Activated CD8-positive, alpha-beta memory T cell treated with anti-CD3 and anti-CD28 coated beads for 36 hours (primary cell): ENCODE results near the gene TSPAN5. TPM values are rescaled to one million over a fixed set of nuclear protein-coding genes. Genes with fewer than 3 reads are reported as not detected.
"Not testable (repeated sequence)": the region's sequence is repeated elsewhere in the genome, so short reads cannot be mapped to it uniquely, and the experiment has no call there.

Source experiments
- CTCF ChIA-PET: fragments of 350-600 bp; sonication (Branson Sonifier 250); formaldehyde crosslinking; loops from one replicate; lab custom pipeline; 2021; ENCODE audit warnings: antibody characterized with exemption; lab: Charles Lee
- POLR2A ChIA-PET: fragments of 350-600 bp; sonication (Branson Sonifier 250); formaldehyde crosslinking; loops from one replicate; lab custom pipeline; 2021; ENCODE audit warnings: antibody characterized with exemption; lab: Charles Lee
- total RNA-seq, 2 experiments: library from RNA; stranded (reverse); gene quantifications; one replicate each; pipeline ENCODE4 v1.2.3, GENCODE V29; 2021

The TSPAN5 gene
- total RNA-seq, 2 experiments from 2014 or later = 19.7 to 21.0 TPM

- ChIA-PET POLR2A (no interaction called here), CTCF (no interaction called here)
Measured at GRCh38 chr4:98501383-98501782, 157.0 kb downstream of the TSPAN5 start.

GRCh38 chr4:98498774-98499173 is 159.6 kb downstream of the TSPAN5 start:
- ChIA-PET CTCF (no interaction called here), POLR2A (no interaction called here)

- ChIA-PET POLR2A (no interaction called here), CTCF (no interaction called here)
Measured at GRCh38 chr4:98496152-98496845, 162.1 kb downstream of the TSPAN5 start.

DNA sequence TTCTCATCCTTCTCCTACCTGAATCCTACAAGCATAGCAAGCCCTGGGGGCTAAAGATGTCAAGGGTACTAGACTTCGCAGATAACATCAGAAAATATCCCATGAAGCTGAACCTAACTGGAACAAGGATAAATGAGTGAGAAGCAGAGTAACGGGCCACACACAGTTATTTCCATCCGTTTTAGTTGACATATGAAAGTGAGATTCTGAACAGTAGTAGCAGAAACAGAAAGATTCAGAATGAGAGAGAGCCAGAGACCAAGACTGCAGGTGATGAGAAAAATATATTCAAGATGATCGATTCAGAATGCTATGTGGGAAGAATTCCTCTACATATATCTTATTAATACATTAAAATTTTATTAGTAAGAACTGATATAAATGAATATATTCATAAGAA is 165.1 kb downstream of the TSPAN5 start:
- POLR2A ChIA-PET = interaction anchor here (0.7 to 1.5 kb wide), 2 partner anchors 36 to 165 kb away, joined by 3 read pairs; no protein-coding TSS in a partner anchor
- CTCF ChIA-PET = no interaction called here

- CTCF ChIA-PET = no interaction called here
- POLR2A ChIA-PET = interaction anchor here (0.6 to 0.7 kb wide), 2 partner anchors 9 to 437 kb away, joined by 3 to 11 read pairs; no protein-coding TSS in a partner anchor
Measured at GRCh38 chr4:98491899-98492559, 166.4 kb downstream of the TSPAN5 start.

DNA sequence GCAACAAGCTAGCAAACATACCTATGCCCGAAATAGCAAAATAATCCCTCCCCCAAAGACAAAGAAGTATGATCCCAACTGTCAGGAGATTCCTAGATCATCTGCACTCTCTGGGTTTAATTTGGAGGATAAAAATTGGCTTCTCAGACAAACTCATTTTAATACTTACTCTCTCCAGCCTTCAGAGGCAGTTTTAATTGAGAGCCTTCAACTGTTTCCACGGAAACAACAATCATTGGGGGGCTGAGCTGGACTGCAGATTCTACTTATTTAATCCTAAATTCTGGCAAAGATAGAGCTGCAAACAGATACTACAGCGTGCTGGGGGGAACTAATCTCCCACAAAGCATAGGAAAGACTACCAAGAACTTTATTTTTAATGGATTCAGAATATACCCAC is 168.2 kb downstream of the TSPAN5 start:
- CTCF ChIA-PET = no interaction called here
- POLR2A ChIA-PET = no interaction called here

DNA sequence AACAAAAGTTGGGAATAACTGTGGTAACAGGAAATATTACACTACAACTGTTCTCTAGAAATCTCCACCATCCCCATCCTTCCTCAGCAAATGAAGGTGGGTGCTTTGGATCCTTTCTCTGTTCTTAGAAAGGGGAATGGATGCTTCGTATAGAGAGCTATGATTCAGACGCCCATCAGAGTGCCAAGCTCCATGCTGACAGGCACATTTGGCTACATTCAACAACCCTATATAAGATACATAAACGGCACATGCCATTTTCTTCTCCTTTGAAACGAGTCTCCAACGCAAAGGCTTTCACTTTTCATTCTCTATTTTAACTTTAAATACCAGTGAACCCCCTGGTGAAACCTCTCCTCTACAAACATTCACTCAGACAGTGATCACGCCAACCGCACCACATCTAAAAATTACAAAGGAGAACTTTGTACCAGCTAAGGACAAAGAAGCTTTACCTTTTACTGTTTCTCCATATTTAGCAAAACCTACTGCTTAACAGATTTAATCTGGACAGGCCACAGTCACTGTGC is 172.5 kb downstream of the TSPAN5 start:
- POLR2A ChIA-PET = interaction anchor here (0.6 to 1.9 kb wide), 3 partner anchors 21 to 1489 kb away, joined by 4 to 19 read pairs (median 12); partner anchors contain the start of gene TSPAN5
- CTCF ChIA-PET = interaction anchor here (0.7 kb wide), 1 partner anchor 142 kb away, joined by 4 read pairs; no protein-coding TSS in a partner anchor

GRCh38 chr4:98484031-98484430 is 174.4 kb downstream of the TSPAN5 start:
- CTCF ChIA-PET = interaction anchor here (1.2 kb wide), 1 partner anchor 221 kb away, joined by 3 read pairs; no protein-coding TSS in a partner anchor

GRCh38 chr4:98482847-98483806 is 175.3 kb downstream of the TSPAN5 start:
- ChIA-PET CTCF (interaction anchor here (1.2 to 1.4 kb wide), 2 partner anchors 175 to 222 kb away, joined by 3 to 4 read pairs; partner anchors contain the start of gene TSPAN5), POLR2A (interaction anchor here (0.6 to 0.8 kb wide), 3 partner anchors 9 to 447 kb away, joined by 3 read pairs; no protein-coding TSS in a partner anchor)

More at GRCh38 chr4:98484031-98484430, 174.4 kb downstream of the TSPAN5 start:
- POLR2A ChIA-PET = interaction anchor here (1.0 kb wide), 1 partner anchor 35 kb away, joined by 3 read pairs; no protein-coding TSS in a partner anchor

- CTCF ChIA-PET = interaction anchor here (1.4 kb wide), 1 partner anchor 176 kb away, joined by 4 read pairs; the partner anchor contains the start of gene TSPAN5
- POLR2A ChIA-PET = no interaction called here
Measured at GRCh38 chr4:98482503-98482846, 175.9 kb downstream of the TSPAN5 start.

DNA sequence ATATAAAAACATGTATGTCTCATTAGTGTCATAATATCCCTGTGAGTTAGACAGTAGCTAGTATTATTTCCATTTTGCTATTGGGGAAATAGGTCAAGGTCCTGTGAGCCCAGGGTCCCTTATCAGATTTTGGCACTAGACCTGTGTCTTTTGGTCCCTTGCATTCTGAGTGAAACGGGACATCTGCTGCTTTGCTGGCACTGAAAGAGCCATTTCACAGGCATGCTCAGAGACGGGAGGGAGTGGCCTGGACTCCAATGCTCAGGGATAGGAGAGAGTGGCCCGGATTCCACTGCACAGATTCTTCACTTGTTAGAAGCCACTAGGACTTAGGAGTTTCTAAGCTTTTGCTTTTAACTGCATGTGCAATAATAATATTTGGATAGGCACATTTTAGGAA is 177.2 kb downstream of the TSPAN5 start:
- CTCF ChIA-PET = no interaction called here
- POLR2A ChIA-PET = interaction anchor here (0.7 kb wide), 1 partner anchor 51 kb away, joined by 3 read pairs; no protein-coding TSS in a partner anchor

- ChIA-PET POLR2A (no interaction called here), CTCF (no interaction called here)
Measured at GRCh38 chr4:98480535-98480934, 177.9 kb downstream of the TSPAN5 start.

DNA sequence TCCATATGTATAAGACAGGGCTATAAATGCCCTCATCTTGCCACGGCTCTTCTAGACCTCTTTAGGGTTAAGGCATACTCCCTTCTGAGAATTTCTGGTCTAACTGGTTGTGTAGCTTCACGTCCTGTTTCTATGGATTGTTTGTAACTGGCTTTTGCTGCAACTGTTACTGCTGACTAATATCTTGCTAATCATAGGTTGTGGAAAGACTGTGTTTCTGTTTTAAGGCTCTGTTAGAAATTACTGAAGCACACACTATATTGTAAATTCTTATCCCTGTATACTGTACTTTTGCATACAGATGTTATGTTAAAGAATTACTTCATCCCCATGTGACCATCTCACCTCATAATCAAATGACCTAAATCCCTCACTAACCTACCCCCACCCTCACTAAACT is 178.8 kb downstream of the TSPAN5 start:
- CTCF ChIA-PET = interaction anchor here (0.7 to 1.6 kb wide), 2 partner anchors 9 to 12 kb away, joined by 3 read pairs; no protein-coding TSS in a partner anchor
- POLR2A ChIA-PET = not testable (repeated sequence)

- CTCF ChIA-PET = interaction anchor here (1.9 kb wide), 1 partner anchor 518 kb away, joined by 6 read pairs; the partner anchor contains the start of gene METAP1
Measured at GRCh38 chr4:98476891-98477290, 181.5 kb downstream of the TSPAN5 start.

GRCh38 chr4:98474408-98474844 is 184.0 kb downstream of the TSPAN5 start:
- POLR2A ChIA-PET = interaction anchor here (0.6 kb wide), 1 partner anchor 165 kb away, joined by 8 read pairs; no protein-coding TSS in a partner anchor
- CTCF ChIA-PET = no interaction called here

More at GRCh38 chr4:98476891-98477290, 181.5 kb downstream of the TSPAN5 start:
- POLR2A ChIA-PET = no interaction called here

DNA sequence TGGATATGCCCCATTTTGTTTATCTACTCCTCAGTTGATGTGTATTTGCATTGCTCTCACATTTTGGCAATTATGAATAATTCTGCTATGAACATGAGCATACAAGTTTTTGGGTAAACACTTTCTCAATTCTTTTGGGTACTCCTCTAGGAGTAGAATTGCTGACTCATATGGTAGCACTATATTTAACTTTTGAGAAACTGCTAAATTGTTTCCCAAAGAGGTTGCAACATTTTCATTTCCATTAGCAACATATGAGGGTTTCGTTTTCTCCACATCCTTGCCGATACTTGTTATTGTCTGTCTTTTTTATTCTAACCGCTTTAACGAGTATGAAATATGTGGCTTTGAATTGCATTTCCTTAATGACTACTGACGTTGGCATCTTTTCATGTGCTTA is 185.4 kb downstream of the TSPAN5 start:
- ChIA-PET CTCF (no interaction called here), POLR2A (no interaction called here)

DNA sequence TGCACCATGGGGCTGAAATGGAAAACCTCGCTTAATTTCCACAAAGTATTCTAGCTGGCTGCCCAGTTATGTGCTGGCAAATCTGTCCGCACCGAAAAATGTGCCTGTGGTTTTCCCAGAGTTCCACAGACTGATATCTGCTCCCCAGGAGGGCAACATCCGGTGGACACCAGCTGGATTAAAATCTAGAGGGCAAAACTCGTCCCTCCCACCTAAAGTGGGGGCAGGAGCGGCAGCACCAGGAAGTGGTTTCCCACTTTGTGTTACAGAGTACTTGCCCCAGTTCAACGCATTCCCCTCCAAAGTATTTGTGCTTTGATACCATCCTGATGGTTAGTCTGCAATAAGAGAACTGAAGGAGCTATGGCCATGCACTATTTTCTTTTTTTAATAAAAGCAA is 187.6 kb downstream of the TSPAN5 start:
- ChIA-PET POLR2A (no interaction called here), CTCF (interaction anchor here (1.2 kb wide), 1 partner anchor 8 kb away, joined by 3 read pairs; no protein-coding TSS in a partner anchor)

DNA sequence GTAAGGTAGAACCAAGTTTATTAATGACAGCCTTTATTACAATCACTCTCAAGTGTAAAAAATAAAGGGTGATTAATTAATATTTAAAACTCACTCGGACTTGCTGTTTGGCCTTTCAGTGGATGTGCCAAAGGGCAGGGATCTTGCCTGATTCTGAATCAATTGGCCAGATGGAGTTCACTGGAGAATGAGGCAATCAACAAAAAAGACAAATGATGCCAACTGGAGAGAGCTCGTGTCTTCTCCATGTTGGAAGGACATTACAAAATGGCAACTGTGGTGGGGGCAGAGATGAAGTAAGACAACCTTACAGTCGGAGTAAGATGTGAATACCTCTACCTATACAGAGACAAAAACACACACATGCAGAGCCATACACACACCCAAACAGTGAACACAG is 188.0 kb downstream of the TSPAN5 start:
- ChIA-PET CTCF (interaction anchor here (1.2 kb wide), 1 partner anchor 9 kb away, joined by 3 read pairs; no protein-coding TSS in a partner anchor), POLR2A (no interaction called here)
